Mesothelial cell of epicardium (in vitro differentiated cells): Measurements from ENCODE around the gene MRPL20. TPM values are rescaled to one million over a fixed set of nuclear protein-coding genes. Genes with fewer than 3 reads are reported as not detected.
A peak's percentile ranks its signal among the peaks of the same experiment; 100 is the strongest.

ENCODE experiments used
- DNase-seq, 2 experiments: peaks; one replicate each; pipeline ENCODE4 v3.0.0; 2021; ENCODE audit warnings: low spot score in 2 of 2; ENCODE audit not compliant: unreplicated experiment in 2 of 2
- H3K27ac Mint-ChIP-seq: 2 replicates; pipeline ENCODE4 v1.8.0; 2021; ENCODE audit warnings: mixed read lengths
- H3K27me3 Mint-ChIP-seq: 2 replicates; pipeline ENCODE4 v1.8.0; 2021; ENCODE audit warnings: low read depth, mixed read lengths
- H3K36me3 Mint-ChIP-seq: 2 replicates; pipeline ENCODE4 v1.8.0; 2021; ENCODE audit warnings: mixed read lengths
- H3K4me1 Mint-ChIP-seq: 2 replicates; pipeline ENCODE4 v1.8.0; 2021; ENCODE audit warnings: mixed read lengths
- H3K4me3 Mint-ChIP-seq: 2 replicates; pipeline ENCODE4 v1.8.0; 2021; ENCODE audit warnings: mild to moderate bottlenecking, moderate library complexity, mixed read lengths
- H3K9me3 Mint-ChIP-seq: 2 replicates; pipeline ENCODE4 v1.8.0; 2021; ENCODE audit warnings: mixed read lengths
- CTCF ChIP-seq: fragments of 200-600 bp; sonication (generic); IDR thresholded peaks from one replicate; pipeline ENCODE4 v1.5.0; 2021; ENCODE audit warnings: antibody characterized with exemption; ENCODE audit not compliant: unreplicated experiment
- total RNA-seq: library from RNA; stranded (reverse); gene quantifications from 3 replicates; pipeline ENCODE4 v1.2.1, GENCODE V29; 2021

The MRPL20 gene
- total RNA-seq, 1 donor from 2014 or later, result 94.7 TPM

- Mint-ChIP-seq H3K9me3 (no peaks in the 10 kb centered on the region), H3K36me3 (peaks cover 4% of the 10 kb centered on the region), H3K27me3 (no peaks in the 10 kb centered on the region), H3K4me1 (peaks cover 16% of the 10 kb centered on the region), H3K4me3 (no peak overlapping the region), H3K27ac (peak overlapping the region; percentile 87)
- DNase-seq, result no peak
- TF ChIP-seq CTCF, result no peak
These were observed 33.3 kb upstream of the MRPL20 start for GRCh38 chr1:1440262-1441001.

GRCh38 chr1:1439546-1440261, 32.6 kb upstream of the MRPL20 start:
- TF ChIP-seq CTCF, result no peak
- H3K27ac Mint-ChIP-seq, result no peak overlapping the region
- no peak for DNase-seq
- H3K4me3 Mint-ChIP-seq, result no peak overlapping the region
- peaks cover 4% of the 10 kb centered on the region for H3K36me3 Mint-ChIP-seq
- H3K27me3 Mint-ChIP-seq, result no peaks in the 10 kb centered on the region
- H3K9me3 Mint-ChIP-seq, result no peaks in the 10 kb centered on the region
- peaks cover 22% of the 10 kb centered on the region for H3K4me1 Mint-ChIP-seq

- Mint-ChIP-seq H3K4me3 (no peak overlapping the region), H3K36me3 (peaks cover 4% of the 10 kb centered on the region), H3K9me3 (no peaks in the 10 kb centered on the region), H3K27me3 (no peaks in the 10 kb centered on the region), H3K27ac (no peak overlapping the region), H3K4me1 (peaks cover 28% of the 10 kb centered on the region)
- TF ChIP-seq CTCF, result no peak
- DNase-seq, result no peak
These were observed 31.7 kb upstream of the MRPL20 start for GRCh38 chr1:1438531-1439381.

GRCh38 chr1:1437904-1438376, 30.8 kb upstream of the MRPL20 start:
- Mint-ChIP-seq H3K4me3 (no peak overlapping the region), H3K4me1 (peaks cover 33% of the 10 kb centered on the region), H3K27me3 (no peaks in the 10 kb centered on the region), H3K27ac (no peak overlapping the region), H3K36me3 (peaks cover 4% of the 10 kb centered on the region), H3K9me3 (no peaks in the 10 kb centered on the region)
- no peak for DNase-seq
- no peak for TF ChIP-seq CTCF

- H3K27ac Mint-ChIP-seq, result no peak overlapping the region
- peaks cover 38% of the 10 kb centered on the region for H3K4me1 Mint-ChIP-seq
- no peak for TF ChIP-seq CTCF
- peak overlapping the region; percentile 77 for H3K4me3 Mint-ChIP-seq
- peaks cover 4% of the 10 kb centered on the region for H3K36me3 Mint-ChIP-seq
- DNase-seq, result no peak
- no peaks in the 10 kb centered on the region for H3K9me3 Mint-ChIP-seq
- H3K27me3 Mint-ChIP-seq, result no peaks in the 10 kb centered on the region
These were observed 30.2 kb upstream of the MRPL20 start for GRCh38 chr1:1437033-1437903.
